Natural killer cell (primary cell): ENCODE data around the gene PHF19. TPM values are rescaled to one million over a fixed set of nuclear protein-coding genes. Genes with fewer than 3 reads are reported as not detected.

Source experiments
- ATAC-seq, 3 donors: fragments of 150-1000 bp in 2 of 3; fragments of 200-7000 bp in 1 of 3; cut with Tn5 transposase; 1 replicate in 1 of 3; 2 replicates in 2 of 3; pipeline ENCODE4 v1.10.0; 2021; ENCODE audit warnings: mild to moderate bottlenecking in 2 of 3, moderate library complexity in 2 of 3
- DNase-seq, 2 donors: peaks; one replicate each; pipeline versions ENCODE4 v3.0.0 to v3.0.0-alpha.2; 2013 to 2021; ENCODE audit warnings: mixed read lengths in 1 of 2
- H3K27ac ChIP-seq: one replicate; pipeline ENCODE4 v1.5.1; 2013; ENCODE audit warnings: mild to moderate bottlenecking, low read length
- H3K27me3 ChIP-seq: one replicate; pipeline ENCODE4 v1.6.1; 2013; ENCODE audit warnings: low read length; ENCODE audit not compliant: control insufficient read depth, insufficient read depth
- H3K36me3 ChIP-seq: one replicate; pipeline ENCODE4 v1.6.1; 2013; ENCODE audit warnings: low read length; ENCODE audit not compliant: control insufficient read depth, insufficient read depth
- H3K4me1 ChIP-seq: one replicate; pipeline ENCODE4 v1.6.1; 2013; ENCODE audit warnings: low read length; ENCODE audit not compliant: control insufficient read depth, insufficient read depth
- H3K4me3 ChIP-seq: one replicate; pipeline ENCODE4 v1.5.1; 2013; ENCODE audit warnings: low read length
- H3K9me3 ChIP-seq: one replicate; pipeline ENCODE4 v1.6.1; 2013; ENCODE audit warnings: low read length; ENCODE audit not compliant: control insufficient read depth, insufficient read depth
- H3K27ac Mint-ChIP-seq, 2 donors: one replicate each; pipeline ENCODE4 v1.8.0; 2022; ENCODE audit warnings: mild to moderate bottlenecking in 2 of 2, mixed read lengths in 2 of 2, moderate library complexity in 1 of 2
- H3K27me3 Mint-ChIP-seq, 2 donors: one replicate each; pipeline ENCODE4 v1.8.0; 2022; ENCODE audit warnings: low read depth in 2 of 2, mixed read lengths in 2 of 2
- H3K36me3 Mint-ChIP-seq: one replicate; pipeline ENCODE4 v1.8.0; 2022; ENCODE audit warnings: mixed read lengths
- H3K4me1 Mint-ChIP-seq, 2 donors: one replicate each; pipeline ENCODE4 v1.8.0; 2022; ENCODE audit warnings: mixed read lengths in 2 of 2
- H3K4me3 Mint-ChIP-seq: one replicate; pipeline ENCODE4 v1.8.0; 2022; ENCODE audit warnings: mild to moderate bottlenecking, moderate library complexity, mixed read lengths
- H3K9me3 Mint-ChIP-seq, 2 donors: one replicate each; pipeline ENCODE4 v1.8.0; 2022; ENCODE audit warnings: mixed read lengths in 2 of 2
- WGBS: methylation state at CpG from one replicate; pipeline ENCODE4 v1.1.7; 2013; ENCODE audit warnings: missing lambda C conversion rate; ENCODE audit not compliant: insufficient coverage; 5-methylcytosine and 5-hydroxymethylcytosine counted together
- intact Hi-C: fragments of 100-400 bp; cut with micrococcal nuclease; formaldehyde crosslinking; loops from one replicate; pipeline ENCODE4 v1.14.2; 2022
- total RNA-seq, 4 donors: library from RNA; stranded (reverse); fragments of 120-200 nt in 1 of 4; gene quantifications; one replicate each; pipeline versions ENCODE4 v1.2.3 to v1.2.4, GENCODE V29; 2013 to 2022
- TF ChIP-seq, protein P1 (sequence below): fragments of 200-600 bp; IDR thresholded peaks from one replicate; pipeline ENCODE4 v1.8.0; 2022; ENCODE audit warnings: antibody characterized with exemption

PHF19 gene
- total RNA-seq, 3 donors from 2014 or later (not counting 1 experiment from before 2014, with no cell fraction given), result 34.1 to 54.0 (median 47.8) TPM

DNA sequence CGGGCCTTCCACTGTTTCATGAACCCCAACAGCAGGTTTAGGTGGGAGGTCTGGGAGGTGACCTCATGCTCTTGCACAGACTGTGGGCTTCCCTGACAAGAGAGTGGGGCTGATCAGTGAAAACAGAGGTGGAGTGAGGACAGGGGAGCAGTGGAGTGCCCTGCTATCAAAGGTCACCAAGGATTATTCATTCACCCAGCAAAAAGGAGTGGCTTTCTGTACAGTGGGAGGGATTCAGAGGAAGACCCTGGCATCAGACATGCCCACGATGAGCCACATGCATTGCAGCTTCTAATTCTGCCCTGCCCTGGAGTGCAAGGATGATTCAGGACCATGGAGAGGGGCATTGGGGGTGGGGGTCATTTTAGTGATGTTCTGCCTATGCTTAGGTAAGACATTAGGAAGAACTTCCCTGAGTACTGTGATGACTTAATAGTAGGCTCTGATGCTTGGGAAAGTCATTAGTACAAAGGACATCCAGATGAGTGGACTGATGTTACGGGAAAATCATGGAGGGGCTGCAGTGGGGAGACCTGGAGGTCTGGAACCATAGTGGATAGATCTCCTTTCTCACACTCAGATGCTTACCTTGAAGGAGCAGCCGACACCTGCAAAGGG lies 36.8 kb upstream of the PHF19 start:
- H3K27ac Mint-ChIP-seq, result no peak overlapping the region
- WGBS, result 93% methylated on average over 4 of the region's 4 CpGs
- DNase-seq, result peak in 1 of 2 donors; percentile 62
- Histone ChIP-seq H3K27me3 (no peaks in the 10 kb centered on the region), H3K4me3 (no peak overlapping the region), H3K36me3 (peaks cover 66% of the 10 kb centered on the region), H3K4me1 (peaks cover 39% of the 10 kb centered on the region), H3K27ac (no peak overlapping the region), H3K9me3 (no peaks in the 10 kb centered on the region)
- no peaks in the 10 kb centered on the region for H3K9me3 Mint-ChIP-seq
- intact Hi-C loops, result no loop called here
- TF ChIP-seq, protein P1, sequence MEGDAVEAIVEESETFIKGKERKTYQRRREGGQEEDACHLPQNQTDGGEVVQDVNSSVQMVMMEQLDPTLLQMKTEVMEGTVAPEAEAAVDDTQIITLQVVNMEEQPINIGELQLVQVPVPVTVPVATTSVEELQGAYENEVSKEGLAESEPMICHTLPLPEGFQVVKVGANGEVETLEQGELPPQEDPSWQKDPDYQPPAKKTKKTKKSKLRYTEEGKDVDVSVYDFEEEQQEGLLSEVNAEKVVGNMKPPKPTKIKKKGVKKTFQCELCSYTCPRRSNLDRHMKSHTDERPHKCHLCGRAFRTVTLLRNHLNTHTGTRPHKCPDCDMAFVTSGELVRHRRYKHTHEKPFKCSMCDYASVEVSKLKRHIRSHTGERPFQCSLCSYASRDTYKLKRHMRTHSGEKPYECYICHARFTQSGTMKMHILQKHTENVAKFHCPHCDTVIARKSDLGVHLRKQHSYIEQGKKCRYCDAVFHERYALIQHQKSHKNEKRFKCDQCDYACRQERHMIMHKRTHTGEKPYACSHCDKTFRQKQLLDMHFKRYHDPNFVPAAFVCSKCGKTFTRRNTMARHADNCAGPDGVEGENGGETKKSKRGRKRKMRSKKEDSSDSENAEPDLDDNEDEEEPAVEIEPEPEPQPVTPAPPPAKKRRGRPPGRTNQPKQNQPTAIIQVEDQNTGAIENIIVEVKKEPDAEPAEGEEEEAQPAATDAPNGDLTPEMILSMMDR, result no peak
- no peaks in the 10 kb centered on the region for H3K27me3 Mint-ChIP-seq
- ATAC-seq, result peak in 1 of 3 donors; percentile 37
- H3K4me3 Mint-ChIP-seq, result no peak overlapping the region
- H3K36me3 Mint-ChIP-seq, result no peaks in the 10 kb centered on the region
- peaks cover 10 to 21% of the 10 kb centered on the region in 2 donors for H3K4me1 Mint-ChIP-seq

DNA sequence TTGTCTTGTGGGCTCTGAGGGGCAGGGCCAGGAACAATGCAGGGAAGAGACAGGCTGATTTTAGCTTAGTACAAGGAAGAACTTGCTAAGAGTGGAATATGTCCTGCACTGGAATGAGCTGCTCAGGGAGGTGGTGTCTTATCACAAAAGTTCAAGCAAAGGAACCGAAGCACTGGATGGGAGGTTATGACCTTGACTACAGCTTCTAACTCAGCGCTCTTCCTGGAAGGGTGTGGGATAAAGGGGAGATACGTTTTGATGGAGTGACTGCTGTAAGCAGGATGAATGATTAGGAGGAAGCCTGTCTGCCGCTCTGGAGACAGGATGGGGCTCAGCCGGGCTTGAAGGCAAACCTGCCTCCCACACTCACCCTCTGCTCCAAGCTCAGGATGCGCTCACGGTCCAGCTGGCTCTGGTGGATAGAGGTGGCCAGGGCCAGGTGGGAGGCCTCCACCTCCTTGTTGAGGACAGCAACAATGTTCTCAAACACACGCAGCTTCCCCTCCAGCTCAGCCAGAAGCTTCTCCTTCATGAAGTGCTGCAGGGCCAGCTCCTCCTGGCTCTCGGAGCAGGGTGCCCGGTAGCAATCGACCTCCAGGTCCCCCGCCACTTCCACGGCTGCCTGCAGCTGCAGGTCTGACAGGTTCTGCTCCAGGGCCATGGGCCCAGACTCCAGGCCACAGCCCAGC lies 36.1 kb upstream of the PHF19 start:
- 92% methylated on average over 12 of the region's 13 CpGs for WGBS
- TF ChIP-seq, protein P1, result no peak
- Histone ChIP-seq H3K9me3 (no peaks in the 10 kb centered on the region), H3K4me1 (peaks cover 35% of the 10 kb centered on the region), H3K27ac (no peak overlapping the region), H3K27me3 (no peaks in the 10 kb centered on the region), H3K4me3 (no peak overlapping the region), H3K36me3 (peaks cover 60% of the 10 kb centered on the region)
- ATAC-seq, result no peak
- no peaks in the 10 kb centered on the region for H3K9me3 Mint-ChIP-seq
- H3K36me3 Mint-ChIP-seq, result no peaks in the 10 kb centered on the region
- peaks cover 5 to 19% of the 10 kb centered on the region in 2 donors for H3K4me1 Mint-ChIP-seq
- H3K27me3 Mint-ChIP-seq, result no peaks in the 10 kb centered on the region
- intact Hi-C loops, result no loop called here
- DNase-seq, result no peak
- no peak overlapping the region for H3K27ac Mint-ChIP-seq
- no peak overlapping the region for H3K4me3 Mint-ChIP-seq

DNA sequence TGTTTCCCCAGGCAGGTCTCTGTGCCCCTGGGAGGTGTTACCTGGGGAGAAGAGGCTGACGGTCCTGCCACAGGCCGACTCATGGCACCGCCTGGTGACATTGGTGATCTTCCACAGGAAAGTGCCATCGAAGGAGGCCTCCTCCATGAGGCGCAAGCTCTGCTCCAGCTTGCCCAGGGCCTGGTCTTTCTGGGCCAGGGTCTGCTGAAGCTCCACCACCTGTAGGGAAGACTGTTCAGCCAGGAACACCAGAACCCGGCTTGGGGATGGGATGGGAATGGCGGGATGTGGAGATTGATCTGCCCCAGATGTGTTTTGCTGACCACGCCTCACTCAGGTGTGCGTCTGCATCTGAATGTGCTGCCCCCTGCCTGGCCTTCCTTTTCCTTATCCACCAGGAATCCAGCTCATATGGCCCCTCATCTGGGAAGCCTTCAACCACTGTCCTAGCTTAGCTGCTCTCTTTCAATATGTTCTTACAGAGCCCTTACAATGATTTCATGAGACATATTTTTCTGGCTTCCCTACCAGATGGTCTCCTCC lies 34.4 kb upstream of the PHF19 start:
- Mint-ChIP-seq H3K9me3 (no peaks in the 10 kb centered on the region), H3K27ac (no peak overlapping the region), H3K36me3 (no peaks in the 10 kb centered on the region), H3K4me1 (peaks cover 12 to 15% of the 10 kb centered on the region in 2 donors), H3K27me3 (no peaks in the 10 kb centered on the region), H3K4me3 (no peak overlapping the region)
- H3K9me3 ChIP-seq, result no peaks in the 10 kb centered on the region
- TF ChIP-seq, protein P1, result no peak
- H3K4me1 ChIP-seq, result peaks cover 34% of the 10 kb centered on the region
- H3K4me3 ChIP-seq, result no peak overlapping the region
- H3K27me3 ChIP-seq, result no peaks in the 10 kb centered on the region
- WGBS, result 97% methylated on average over 9 of the region's 9 CpGs
- H3K36me3 ChIP-seq, result peaks cover 57% of the 10 kb centered on the region
- DNase-seq, result no peak
- no peak for ATAC-seq
- intact Hi-C loops, result no loop called here
- H3K27ac ChIP-seq, result no peak overlapping the region
